HG02938 (cell line): ENCODE data around the gene BTG1.
"Not testable (repeated sequence)": the region's sequence is repeated elsewhere in the genome, so short reads cannot be mapped to it uniquely, and the experiment has no call there.

Experiments
- ATAC-seq: cut with Tn5 transposase; IDR thresholded peaks from one replicate; pipeline ENCODE4 v1.9.1; 2021; ENCODE audit warnings: mild to moderate bottlenecking, moderate library complexity; ENCODE audit not compliant: unreplicated experiment

Gene BTG1

GRCh38 chr12:92105110-92105509 lies 40.5 kb downstream of the BTG1 start:
- no peak for ATAC-seq

DNA sequence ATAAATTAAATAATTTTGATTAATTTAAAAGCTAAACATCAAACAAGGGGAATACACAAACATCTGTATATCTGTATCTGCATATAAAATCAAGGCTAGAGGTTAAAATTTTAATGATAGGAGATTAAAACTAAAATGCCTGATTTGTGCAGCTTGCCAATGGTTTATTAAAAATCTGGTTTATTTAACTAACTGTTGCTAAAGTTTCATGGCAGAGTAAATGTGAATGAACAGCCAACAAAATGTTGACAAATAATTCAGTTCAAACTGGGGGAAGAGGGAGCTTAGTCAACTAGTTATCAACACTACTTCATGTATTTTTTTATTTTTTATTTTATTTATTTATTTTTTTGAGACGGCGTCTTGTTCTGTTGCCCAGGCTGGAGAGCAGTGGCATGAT lies 43.0 kb downstream of the BTG1 start:
- no peak for ATAC-seq

DNA sequence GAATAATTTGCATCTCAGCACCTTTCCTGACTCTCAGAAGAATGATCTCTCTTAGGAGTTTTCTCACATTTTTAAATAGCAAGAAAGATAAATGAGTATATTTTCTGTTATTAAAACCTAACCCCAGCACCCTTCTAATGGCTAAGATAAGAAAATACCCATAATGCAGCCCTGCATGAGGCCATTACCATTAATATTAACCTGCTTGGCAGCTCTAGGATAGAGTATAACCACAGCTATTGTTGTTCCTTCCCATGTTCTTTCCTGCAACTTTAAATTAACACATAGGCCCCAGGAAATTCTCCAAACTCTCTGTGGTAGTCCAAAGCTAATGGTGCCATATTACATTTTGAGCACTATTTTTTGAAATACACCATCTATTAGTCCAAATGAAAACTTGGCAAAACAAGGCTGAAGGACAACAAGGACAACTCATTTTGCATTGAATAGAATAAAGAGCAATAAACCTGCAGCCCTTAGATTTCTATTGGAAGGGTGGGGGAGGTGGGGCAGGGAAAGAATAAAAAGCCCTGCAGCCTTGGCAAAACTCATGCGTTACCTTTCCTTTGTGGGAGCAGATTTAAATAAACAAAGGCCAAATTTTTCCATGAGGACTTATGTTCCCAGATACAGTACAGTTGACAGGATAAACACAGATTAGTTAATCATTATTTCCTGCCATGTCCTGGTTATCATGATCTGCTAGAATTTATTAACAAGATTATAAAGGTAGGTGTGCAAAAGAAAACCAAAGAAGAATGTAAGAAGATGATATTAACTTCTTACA lies 46.9 kb downstream of the BTG1 start:
- ATAC-seq, result no peak

- ATAC-seq, result no peak
Observed at GRCh38 chr12:92096346-92097136, 49.1 kb downstream of the BTG1 start.

GRCh38 chr12:92094751-92095161 lies 50.9 kb downstream of the BTG1 start:
- no peak for ATAC-seq

GRCh38 chr12:92094301-92094700 lies 51.3 kb downstream of the BTG1 start:
- not testable (repeated sequence) for ATAC-seq
